Muscle layer of duodenum (tissue), 2 donors: Measurements from ENCODE around the gene RUFY2.
A peak's percentile ranks its signal among the peaks of the same experiment; 100 is the strongest.
"Not testable (repeated sequence)": the region's sequence is repeated elsewhere in the genome, so short reads cannot be mapped to it uniquely, and the experiment has no call there.

Experiments
- H3K27ac ChIP-seq: one replicate; pipeline ENCODE4 v1.7.0; 2013; ENCODE audit warnings: mild to moderate bottlenecking, low read length
- H3K27me3 ChIP-seq: one replicate; pipeline ENCODE4 v1.7.0; 2013; ENCODE audit warnings: low read depth, mild to moderate bottlenecking, control low read depth, low read length
- H3K36me3 ChIP-seq, 2 donors: one replicate each; pipeline ENCODE4 v1.7.0; 2013; ENCODE audit warnings: low read length in 2 of 2, control low read depth in 1 of 2, mild to moderate bottlenecking in 1 of 2; ENCODE audit not compliant: insufficient read depth in 2 of 2, control insufficient read depth in 1 of 2
- H3K4me1 ChIP-seq, 2 donors: one replicate each; pipeline ENCODE4 v1.7.0; 2013; ENCODE audit warnings: low read length in 2 of 2, mild to moderate bottlenecking in 2 of 2, control low read depth in 1 of 2, moderate library complexity in 1 of 2; ENCODE audit not compliant: insufficient read depth in 2 of 2, control insufficient read depth in 1 of 2
- H3K4me3 ChIP-seq, 2 donors: one replicate each; pipeline ENCODE4 v1.7.0; 2013; ENCODE audit warnings: low read length in 2 of 2, low read depth in 1 of 2, mild to moderate bottlenecking in 1 of 2
- H3K9me3 ChIP-seq, 2 donors: one replicate each; pipeline ENCODE4 v1.7.0; 2013; ENCODE audit warnings: low read length in 2 of 2, control low read depth in 1 of 2, mild to moderate bottlenecking in 1 of 2; ENCODE audit not compliant: control insufficient read depth in 1 of 2
- donor health status: healthy.

RUFY2 gene

DNA sequence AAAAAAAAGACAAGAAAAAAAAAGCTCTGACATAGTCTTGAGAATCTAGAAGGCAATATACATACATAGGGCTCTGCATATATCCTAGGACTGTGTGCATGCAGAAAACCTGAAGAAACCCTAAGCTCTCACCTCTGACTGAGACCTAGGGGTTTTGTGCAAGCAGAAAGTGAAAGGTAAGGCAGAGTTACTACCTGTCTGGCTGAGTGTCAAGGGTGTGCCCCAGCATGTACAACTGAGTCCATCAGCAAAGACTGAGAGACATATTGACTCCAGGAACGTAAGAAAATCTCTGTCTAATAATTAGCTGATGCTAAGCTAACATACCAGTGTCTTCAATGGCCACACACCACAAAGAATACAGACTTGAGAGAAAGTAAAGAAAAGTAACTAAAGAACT, 91.5 kb downstream of the RUFY2 start:
- Histone ChIP-seq H3K4me1 (no peaks in the 10 kb centered on the region), H3K27me3 (no peaks in the 10 kb centered on the region), H3K36me3 (no peaks in the 10 kb centered on the region), H3K27ac (no peak overlapping the region), H3K4me3 (no peak overlapping the region), H3K9me3 (peaks cover 8 to 10% of the 10 kb centered on the region in 2 donors)

DNA sequence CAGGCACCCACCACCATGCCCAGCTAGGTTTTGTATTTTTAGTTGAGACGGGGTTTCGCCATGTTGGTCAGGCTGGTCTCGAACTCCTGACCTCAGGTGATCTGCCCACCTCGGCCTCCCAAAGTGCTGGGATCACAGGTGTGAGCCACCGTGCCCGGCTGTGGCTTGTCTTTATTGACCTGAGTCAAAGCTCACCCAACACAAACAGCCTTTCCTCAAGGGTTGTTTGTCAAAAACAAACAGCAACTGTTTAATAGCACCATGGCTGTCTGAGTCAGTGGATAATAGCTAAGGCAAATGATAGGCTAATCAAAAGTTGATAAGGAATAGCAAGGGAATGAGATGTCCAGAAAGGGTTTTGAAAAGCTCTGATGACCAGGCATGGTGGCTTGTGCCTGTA, 92.1 kb downstream of the RUFY2 start:
- peaks cover 8 to 10% of the 10 kb centered on the region in 2 donors for H3K9me3 ChIP-seq
- not testable (repeated sequence) for H3K36me3 ChIP-seq, H3K27me3 ChIP-seq, H3K27ac ChIP-seq, H3K4me1 ChIP-seq, H3K4me3 ChIP-seq

DNA sequence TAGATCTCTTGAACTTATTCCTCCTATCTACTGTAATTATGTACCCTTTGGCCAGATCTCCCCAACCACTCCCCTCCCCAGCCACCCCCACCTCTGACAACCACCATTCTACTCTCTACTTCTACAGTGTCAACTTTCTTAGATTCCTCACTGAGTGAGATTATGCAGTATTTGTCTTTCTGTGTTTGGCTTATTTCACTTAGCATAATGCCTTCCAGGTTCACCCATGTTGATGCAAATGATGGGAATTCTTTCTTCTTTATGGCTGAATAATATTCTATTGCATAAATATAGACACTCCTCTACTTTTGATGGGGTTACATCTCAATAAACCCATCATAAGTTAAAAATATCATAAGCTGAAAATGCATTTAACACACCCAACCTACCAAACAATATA, 96.5 kb downstream of the RUFY2 start:
- Histone ChIP-seq H3K27me3 (no peaks in the 10 kb centered on the region), H3K4me1 (peaks cover 0 to 4% of the 10 kb centered on the region in 2 donors), H3K27ac (no peak overlapping the region), H3K9me3 (no peaks in the 10 kb centered on the region), H3K36me3 (no peaks in the 10 kb centered on the region), H3K4me3 (no peak overlapping the region)

DNA sequence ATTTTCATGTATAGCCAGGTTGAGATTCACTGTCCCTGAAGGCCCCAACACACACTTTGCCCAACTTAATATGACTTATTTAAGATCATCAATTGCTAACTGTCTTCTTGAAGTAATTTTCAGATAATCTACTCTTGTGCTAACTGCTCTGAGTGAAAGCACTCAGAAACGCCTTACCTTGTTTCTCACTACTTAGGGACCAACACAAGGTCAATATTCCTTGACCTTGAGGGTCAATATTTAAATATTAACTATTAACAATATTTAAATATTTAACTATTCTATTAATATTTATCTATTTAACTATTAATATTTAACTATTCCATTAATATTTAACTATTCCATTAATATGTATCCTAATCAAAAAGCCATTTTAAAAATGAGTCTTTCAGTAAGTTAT, 101.2 kb downstream of the RUFY2 start:
- Histone ChIP-seq H3K27me3 (no peaks in the 10 kb centered on the region), H3K9me3 (no peaks in the 10 kb centered on the region), H3K4me1 (peaks cover 0 to 4% of the 10 kb centered on the region in 2 donors), H3K4me3 (peak overlapping the region in 1 of 2 donors; percentile 56), H3K27ac (peak overlapping the region; percentile 75), H3K36me3 (no peaks in the 10 kb centered on the region)

DNA sequence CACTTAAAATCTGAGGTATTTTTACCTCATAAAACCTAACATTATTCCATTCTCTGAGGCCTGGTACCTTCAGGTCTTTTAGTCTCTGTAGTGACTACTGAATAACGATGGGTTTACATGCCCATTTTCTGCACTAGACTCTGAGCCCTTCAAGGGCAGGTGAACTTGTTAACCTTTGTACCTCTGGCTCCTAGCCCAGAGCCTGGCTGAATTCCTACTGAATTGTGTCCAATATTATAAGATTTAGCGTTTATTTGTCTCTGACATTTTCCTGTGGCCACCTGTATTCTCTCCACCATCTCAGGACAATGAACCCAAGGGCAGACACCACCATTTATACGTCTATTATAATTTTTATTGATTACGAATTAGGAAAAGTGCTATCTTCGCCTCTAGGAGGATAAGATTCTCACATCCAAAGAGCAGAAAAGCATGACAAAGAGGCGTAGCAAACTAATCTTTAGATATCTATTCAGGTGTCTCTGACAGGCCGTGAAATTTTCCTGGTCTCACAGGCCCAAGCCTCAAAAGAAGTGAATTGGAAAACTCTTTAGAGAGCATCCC, 103.1 kb downstream of the RUFY2 start:
- Histone ChIP-seq H3K4me1 (peaks cover 0 to 4% of the 10 kb centered on the region in 2 donors), H3K4me3 (no peak overlapping the region), H3K27me3 (no peaks in the 10 kb centered on the region), H3K27ac (no peak overlapping the region), H3K36me3 (no peaks in the 10 kb centered on the region), H3K9me3 (no peaks in the 10 kb centered on the region)

DNA sequence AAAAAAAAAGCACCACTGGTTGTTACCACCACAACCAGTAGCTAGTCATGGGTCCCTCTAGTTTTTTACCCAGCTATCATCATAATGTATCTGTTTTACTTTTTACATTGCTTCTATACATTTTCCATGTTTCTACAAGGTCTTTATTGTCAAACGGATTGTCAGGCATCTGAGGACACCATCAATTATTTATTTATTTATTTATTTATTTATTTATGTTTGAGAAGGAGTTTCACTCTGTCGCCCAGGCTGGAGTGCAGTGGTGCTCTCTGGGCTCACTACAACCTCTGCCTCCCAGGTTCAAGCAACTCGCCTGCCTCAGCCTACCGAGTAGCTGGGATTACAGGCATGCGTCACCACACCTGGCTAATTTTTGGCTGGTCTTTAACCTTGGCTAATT, 104.2 kb downstream of the RUFY2 start:
- H3K4me1 ChIP-seq = peaks cover 0 to 4% of the 10 kb centered on the region in 2 donors
- no peaks in the 10 kb centered on the region for H3K27me3 ChIP-seq
- no peak overlapping the region for H3K4me3 ChIP-seq
- no peaks in the 10 kb centered on the region for H3K9me3 ChIP-seq
- H3K27ac ChIP-seq = no peak overlapping the region
- H3K36me3 ChIP-seq = no peaks in the 10 kb centered on the region

DNA sequence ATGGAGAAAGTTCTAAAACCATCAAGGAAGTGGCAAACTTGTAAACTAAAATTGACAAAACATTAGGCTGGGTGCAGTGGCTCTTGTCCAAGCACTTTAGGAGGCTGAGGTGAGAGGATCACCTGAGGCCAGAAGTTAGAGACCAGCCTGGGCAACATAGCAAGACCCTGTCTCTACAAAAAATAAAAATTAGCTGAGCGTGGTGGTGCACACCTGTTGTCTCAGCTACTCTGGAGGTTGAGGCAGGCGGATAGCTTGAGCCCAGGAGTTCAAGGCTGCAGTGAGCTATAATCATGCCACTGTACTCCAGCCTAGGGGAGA, 104.6 kb downstream of the RUFY2 start:
- H3K36me3 ChIP-seq = no peaks in the 10 kb centered on the region
- no peaks in the 10 kb centered on the region for H3K27me3 ChIP-seq
- H3K9me3 ChIP-seq = no peaks in the 10 kb centered on the region
- H3K4me3 ChIP-seq = no peak overlapping the region
- H3K4me1 ChIP-seq = peaks cover 0 to 4% of the 10 kb centered on the region in 2 donors
- H3K27ac ChIP-seq = no peak overlapping the region

DNA sequence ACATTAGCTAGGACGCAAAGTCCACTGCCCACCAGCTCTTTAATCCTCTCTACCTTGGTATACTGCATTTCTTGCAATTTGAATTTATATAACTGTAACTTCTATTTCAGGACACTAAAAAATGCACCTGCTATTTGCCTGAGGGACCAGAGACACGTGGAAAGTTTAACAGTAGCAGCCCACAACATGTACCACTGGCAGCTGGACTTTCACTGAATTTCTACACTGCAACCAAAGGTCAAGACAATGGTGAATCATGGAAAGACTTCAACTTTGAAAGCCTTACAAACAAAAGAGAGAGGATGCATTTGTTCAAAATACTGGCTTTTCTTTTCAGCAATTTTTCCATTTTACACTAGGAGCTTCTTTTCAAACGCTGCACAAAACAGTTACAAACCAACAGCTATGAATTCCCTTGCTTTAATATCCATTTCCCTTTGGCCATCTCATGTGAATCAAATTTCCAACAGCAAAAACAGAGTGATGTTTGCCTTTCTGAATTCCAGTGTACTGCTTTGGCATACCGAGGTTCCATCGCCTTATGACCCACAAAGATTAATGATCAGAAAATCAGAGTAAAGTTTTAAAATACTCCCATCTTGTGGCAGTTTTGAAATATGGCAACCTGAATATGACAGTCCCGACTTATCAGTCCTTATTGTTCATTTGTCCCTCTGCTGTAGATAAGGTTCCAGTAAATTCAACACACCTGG, 105.1 kb downstream of the RUFY2 start:
- Histone ChIP-seq H3K4me3 (no peak overlapping the region), H3K36me3 (no peaks in the 10 kb centered on the region), H3K9me3 (no peaks in the 10 kb centered on the region), H3K4me1 (peaks cover 0 to 4% of the 10 kb centered on the region in 2 donors), H3K27me3 (no peaks in the 10 kb centered on the region), H3K27ac (no peak overlapping the region)

DNA sequence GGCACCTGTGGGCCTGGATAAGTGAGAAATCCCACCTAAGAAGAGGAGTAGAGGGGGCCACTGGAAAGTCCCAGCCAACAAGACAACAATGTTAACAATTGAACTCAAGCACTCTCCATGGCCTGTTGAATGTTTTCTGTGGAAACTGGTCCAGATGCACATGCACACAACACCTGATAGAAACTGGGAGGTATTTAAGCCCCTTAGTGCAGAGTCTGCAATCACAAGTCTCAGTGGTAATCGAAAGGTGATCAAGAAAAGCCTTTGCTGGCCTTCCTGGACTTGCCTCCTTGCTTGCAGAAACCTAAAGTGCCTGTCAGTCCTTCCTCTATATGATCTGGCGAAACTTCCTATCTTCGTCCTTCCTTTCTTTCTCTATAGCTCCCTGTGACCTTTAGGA, 105.8 kb downstream of the RUFY2 start:
- Histone ChIP-seq H3K9me3 (no peaks in the 10 kb centered on the region), H3K36me3 (no peaks in the 10 kb centered on the region), H3K4me1 (peaks cover 0 to under 1% of the 10 kb centered on the region in 2 donors), H3K4me3 (no peak overlapping the region), H3K27me3 (no peaks in the 10 kb centered on the region), H3K27ac (no peak overlapping the region)

DNA sequence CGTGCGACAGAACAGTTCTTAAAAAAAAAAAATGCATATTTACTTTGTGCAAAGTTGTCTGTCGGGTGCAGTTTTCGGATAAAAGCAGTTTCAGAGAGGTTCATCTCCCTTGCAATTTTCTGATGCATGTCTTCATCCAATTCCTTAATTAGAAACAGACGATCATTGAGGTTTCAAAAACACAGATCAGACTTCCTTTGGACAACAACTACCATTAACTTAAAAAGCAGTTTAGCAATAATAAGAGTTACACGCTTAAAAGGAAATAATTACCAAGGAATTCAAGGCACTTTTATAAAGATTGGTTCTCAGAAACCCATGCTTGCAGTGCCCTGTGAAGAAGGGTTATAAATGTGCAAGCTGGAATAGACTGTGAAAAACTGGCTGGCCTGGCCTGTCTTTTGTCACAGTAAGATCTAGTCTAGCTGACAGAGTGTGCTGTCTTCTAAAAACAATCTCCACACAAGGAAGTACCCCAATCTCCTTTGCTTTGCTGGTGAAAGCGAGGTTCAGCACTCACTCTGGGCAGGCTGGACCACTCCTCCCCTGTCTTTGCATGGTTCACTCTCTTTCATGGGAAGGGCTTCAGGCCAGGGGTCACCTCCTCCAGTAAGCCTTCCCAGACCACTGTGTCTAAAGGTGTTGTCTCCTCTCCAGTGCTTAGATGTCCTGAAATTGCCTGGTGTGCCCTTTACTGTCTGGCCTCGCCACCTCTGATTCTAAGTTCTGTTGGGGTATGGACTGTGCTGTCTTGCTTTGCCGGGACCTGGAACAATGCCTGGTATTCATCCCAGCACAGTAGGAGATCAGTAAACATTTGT, 110.0 kb downstream of the RUFY2 start:
- Histone ChIP-seq H3K27ac (no peak overlapping the region), H3K4me1 (no peaks in the 10 kb centered on the region), H3K4me3 (no peak overlapping the region), H3K36me3 (no peaks in the 10 kb centered on the region), H3K9me3 (no peaks in the 10 kb centered on the region), H3K27me3 (no peaks in the 10 kb centered on the region)
